RPMI8226 (cell line): Measurements from ENCODE around the gene BAZ1A.

Experiments
- DNase-seq: peaks from one replicate; pipeline ENCODE4 v3.0.0-alpha.2; 2015

BAZ1A gene

DNA sequence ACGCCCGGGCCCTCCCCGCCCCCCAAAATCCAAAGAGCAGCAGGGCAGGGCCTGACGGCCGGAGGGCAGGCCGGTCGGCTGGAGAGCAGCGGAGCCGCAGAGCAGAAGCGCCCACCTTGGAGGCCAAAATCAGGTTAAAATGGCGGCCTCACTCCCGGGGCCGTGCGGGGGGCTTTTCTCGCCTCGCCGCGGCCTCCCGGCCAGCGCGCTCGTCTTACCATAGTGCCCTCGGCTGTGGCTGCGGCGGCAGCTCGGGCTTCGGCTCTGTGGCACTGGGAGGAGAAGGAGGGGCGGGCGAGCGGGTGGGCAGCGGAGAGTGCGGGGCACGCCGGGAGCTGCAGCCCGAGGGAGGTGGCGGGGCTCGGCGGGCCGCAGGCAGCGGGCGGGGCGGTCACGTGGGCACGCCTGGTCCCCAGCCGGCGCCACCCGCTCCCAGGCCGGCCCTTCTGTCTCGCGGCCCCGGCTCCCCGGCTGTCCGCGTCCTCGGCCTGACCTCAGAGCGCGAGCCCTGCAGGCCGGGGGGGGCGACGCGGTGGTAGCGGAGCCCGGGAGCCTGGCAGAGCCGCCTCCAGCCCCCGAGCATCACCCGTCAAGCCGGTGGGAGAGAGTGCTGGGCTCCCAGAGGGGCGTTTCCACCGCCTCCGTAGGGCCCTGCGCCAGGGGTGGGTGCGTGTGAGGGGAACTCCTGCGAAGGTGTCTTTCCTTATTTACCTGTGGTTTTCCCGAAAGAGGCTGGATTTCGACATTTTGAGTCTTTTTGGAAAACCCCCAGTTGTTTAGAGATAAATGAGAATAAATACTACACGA, 160.6 kb downstream of the BAZ1A start, which contains the start of gene CFL2:
TSS of gene CFL2 (minus strand) at position 274 of the 807 bp plus-strand sequence. CDS start at position 221, 53 bp downstream.
- peak; percentile 65 for DNase-seq

DNA sequence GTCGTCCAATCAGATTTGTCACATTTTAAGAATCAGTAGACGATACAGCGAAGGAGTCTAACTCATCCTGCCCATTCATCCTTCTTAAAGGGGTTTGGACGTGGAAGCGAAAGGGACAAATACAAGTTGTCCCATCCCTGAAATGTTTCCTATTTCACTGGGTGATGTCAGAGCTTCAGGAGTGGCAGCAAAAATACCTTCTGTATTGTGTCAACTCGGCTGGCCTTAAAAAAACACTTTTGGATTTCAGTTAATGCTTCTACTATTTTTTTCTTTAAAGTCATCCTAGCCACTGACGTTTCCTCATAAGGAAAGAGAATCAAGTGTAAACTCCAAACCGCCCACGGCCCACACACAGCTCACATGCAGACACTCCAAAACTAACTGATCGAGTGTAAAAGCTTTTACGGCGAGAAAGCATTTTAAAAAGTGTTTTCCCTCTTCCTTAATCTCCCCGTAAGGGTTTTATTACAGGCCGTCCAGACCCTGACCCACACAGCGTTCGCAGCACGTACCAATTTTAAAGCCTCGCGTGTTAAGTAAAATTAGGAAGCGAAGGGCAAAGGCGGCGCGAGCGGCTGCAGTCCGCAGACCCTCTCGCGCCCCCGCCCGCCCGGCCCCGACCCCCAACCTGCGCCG, 161.4 kb downstream of the BAZ1A start:
- no peak for DNase-seq

DNA sequence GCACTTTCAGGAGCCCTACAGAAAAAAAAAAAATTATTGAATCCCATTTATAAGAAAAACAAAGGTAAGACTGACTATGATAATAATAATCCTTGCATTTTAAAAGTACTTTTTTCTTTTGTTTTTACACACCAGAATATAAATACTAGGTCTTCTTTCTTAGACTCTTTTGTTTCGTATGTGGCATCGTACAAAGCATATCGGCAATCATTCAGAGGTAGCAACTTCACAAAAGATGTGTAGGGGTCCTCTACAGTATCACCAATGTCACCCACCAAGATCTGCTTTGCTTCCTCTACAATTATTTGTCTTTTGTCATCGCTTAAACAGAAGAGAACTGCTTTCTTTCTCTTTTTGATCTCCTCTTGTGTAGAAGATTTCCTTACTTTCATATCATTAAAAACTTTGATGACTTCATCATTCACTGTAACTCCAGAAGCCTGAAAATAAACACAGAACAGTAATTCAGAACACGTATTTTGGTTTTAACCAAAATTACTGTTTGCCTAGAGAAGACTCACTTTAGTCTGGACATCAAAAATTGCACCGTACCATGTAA, 162.0 kb downstream of the BAZ1A start:
- no peak for DNase-seq

DNA sequence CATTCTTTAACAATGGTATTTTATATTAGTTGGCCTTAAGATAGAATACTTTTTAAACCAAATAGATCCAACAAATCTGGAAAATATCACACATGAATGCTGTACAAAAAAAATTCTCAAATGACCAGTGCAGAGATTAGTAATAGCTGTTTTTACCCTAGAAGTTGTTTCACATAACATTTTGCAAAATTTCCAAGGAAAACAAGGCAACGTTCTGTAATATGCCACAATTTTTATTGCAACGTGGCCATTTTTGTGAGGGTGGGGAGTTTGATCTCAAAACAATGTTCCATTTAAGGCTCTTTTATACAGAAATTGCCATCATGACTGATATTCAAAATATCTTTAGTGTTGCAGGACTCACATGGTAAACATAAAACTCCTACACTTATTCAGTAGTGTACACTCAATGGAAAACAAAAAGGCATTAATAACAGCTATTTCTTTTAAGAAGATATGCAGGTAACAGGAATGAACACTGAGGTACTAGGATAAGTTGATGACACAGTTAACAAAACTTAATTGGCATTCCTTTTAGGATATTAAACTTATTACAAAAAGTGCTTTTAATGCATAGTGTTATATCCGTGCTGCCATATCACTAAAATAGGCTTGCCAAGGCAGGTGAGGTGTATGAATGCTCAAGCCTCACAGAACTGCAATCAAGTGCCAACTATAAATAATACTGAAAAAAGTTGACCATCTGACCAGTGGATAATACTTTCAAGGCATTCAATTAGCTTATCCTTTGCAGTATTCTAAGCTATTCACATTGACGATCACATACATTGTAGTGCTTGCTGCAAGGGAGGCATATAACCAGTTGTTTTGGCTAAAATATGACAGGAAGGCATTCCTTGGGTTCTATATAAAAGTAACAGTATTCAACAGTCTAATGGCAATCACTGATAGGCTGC, 163.1 kb downstream of the BAZ1A start:
- no peak for DNase-seq

DNA sequence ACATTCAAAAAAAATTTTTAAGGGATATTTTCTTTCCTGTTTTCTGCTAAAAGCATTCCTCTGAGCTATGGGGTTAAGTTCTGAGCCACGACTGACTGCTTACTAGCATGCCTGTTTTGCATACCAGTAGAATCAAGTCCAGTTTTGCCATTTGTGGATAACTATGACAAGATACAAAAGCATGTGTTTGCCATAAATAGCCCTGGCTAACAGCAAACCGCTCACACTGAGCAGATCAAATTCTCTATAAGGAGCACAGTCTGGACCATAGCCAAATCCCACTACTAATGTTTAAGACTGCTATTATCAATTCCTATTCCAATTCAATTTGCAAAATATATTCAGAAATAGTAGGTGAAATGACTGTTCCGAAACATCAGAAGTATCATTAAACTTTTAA, 164.0 kb downstream of the BAZ1A start:
- DNase-seq: no peak

DNA sequence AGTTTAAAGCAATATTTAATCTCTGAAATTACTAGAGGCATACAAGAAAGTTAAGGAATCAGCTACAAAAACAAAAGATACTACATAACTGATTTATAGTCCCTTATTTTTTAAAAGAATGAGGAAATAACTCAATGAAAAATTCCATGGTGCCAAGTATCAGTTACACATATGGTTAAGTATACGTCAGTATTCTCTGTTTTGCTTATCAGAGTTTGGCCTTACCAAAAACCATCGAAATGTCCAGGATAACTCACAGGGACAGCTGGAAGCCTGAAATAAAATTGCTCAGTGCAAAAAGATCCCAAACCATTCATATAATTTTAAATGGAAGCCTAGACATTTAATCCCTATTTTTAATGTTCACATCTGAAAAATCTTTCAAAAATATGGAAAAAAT, 164.4 kb downstream of the BAZ1A start:
- DNase-seq: no peak

DNA sequence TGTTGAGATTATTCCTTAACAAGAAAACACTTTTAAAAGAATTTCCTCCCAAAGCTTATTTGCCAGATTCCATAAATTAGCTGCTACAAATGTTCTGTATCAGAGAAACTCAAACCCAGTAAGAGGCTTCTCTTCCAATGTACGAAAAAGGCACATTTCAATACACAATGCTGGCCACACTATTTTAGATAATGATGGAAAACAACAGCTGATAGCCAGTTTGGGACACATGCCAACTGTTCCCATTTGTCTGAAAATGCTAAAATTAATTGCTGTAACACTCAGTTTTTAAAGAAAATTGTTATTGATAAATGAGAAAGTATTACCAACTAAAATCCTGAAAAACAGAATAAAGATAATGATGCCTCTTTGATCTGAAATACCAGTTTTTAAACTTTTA, 165.2 kb downstream of the BAZ1A start:
- DNase-seq: no peak

DNA sequence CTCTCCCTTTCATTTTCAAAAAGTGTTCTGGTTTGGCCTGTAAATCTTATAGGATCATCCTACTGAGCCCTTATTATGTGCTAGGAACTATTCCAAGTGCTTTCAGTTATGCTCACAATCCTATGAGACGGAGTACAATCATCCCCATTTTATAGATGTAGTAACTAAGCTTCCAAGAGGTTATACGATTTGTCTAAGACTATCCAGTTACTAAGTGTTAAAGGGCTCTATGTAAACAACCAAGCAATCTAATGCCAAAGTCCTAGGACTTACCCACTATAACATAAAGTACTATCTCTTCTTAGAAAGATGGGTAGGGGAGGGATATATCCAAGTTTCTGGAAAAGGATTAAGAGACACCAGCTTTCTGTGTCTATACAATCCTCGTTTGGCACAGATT, 167.4 kb downstream of the BAZ1A start:
- no peak for DNase-seq
